ENCODE results near the gene PDE4D. TPM values are rescaled to one million over a fixed set of nuclear protein-coding genes. Genes with fewer than 3 reads are reported as not detected.

Gene PDE4D
- total RNA-seq, 4 donors from 2014 or later: 35.0 to 121 (median 63.4) TPM

GRCh38 chr5:59837071-59837470, 56.5 kb downstream of the PDE4D start:
- Histone ChIP-seq H3K27me3 (no peaks in the 10 kb centered on the region), H3K27ac (no peak overlapping the region), H3K36me3 (no peaks in the 10 kb centered on the region), H3K4me3 (no peak overlapping the region), H3K9me3 (no peaks in the 10 kb centered on the region), H3K4me1 (no peaks in the 10 kb centered on the region)
- no peak for ATAC-seq
- TF ChIP-seq EP300 (IDR thresholded peaks at IDR 0.05) (no peak), POLR2A (IDR thresholded peaks at IDR 0.05) (no peak), CTCF (IDR thresholded peaks at IDR 0.05) (no peak), POLR2AphosphoS5 (IDR thresholded peaks at IDR 0.05) (no peak)
- WGBS, 2 donors (ENCODE audit: low coverage in 1 of 2): 71 to 90% methylated on average over 1 of the region's 1 CpG

- no peak for TF ChIP-seq EP300 (IDR thresholded peaks at IDR 0.05)
- TF ChIP-seq POLR2AphosphoS5 (IDR thresholded peaks at IDR 0.05): no peak
- no peak for TF ChIP-seq POLR2A (IDR thresholded peaks at IDR 0.05)
- no peak for TF ChIP-seq CTCF (IDR thresholded peaks at IDR 0.05)
- Histone ChIP-seq H3K9me3 (no peaks in the 10 kb centered on the region), H3K4me3 (no peak overlapping the region), H3K27me3 (no peaks in the 10 kb centered on the region), H3K36me3 (no peaks in the 10 kb centered on the region), H3K4me1 (no peaks in the 10 kb centered on the region), H3K27ac (no peak overlapping the region)
- no peak for ATAC-seq
- WGBS, 2 donors (ENCODE audit: low coverage in 1 of 2): 69 to 72% methylated on average over 3 of the region's 3 CpGs
Measured at GRCh38 chr5:59835800-59836199, 57.7 kb downstream of the PDE4D start.

- H3K36me3 ChIP-seq: no peaks in the 10 kb centered on the region
- H3K9me3 ChIP-seq: no peaks in the 10 kb centered on the region
- H3K27ac ChIP-seq: no peak overlapping the region
- no peak for TF ChIP-seq POLR2A (IDR thresholded peaks at IDR 0.05)
- TF ChIP-seq EP300 (IDR thresholded peaks at IDR 0.05): no peak
- TF ChIP-seq CTCF (IDR thresholded peaks at IDR 0.05): no peak
- TF ChIP-seq POLR2AphosphoS5 (IDR thresholded peaks at IDR 0.05): no peak
- WGBS, 2 donors (ENCODE audit: low coverage in 1 of 2): 67 to 81% methylated on average over 4 of the region's 4 CpGs
- no peak for ATAC-seq
- H3K4me1 ChIP-seq: no peaks in the 10 kb centered on the region
- no peak overlapping the region for H3K4me3 ChIP-seq
- no peaks in the 10 kb centered on the region for H3K27me3 ChIP-seq
Measured at GRCh38 chr5:59833448-59833847, 60.1 kb downstream of the PDE4D start.

GRCh38 chr5:59832577-59833301, 60.8 kb downstream of the PDE4D start:
- no peaks in the 10 kb centered on the region for H3K9me3 ChIP-seq
- ATAC-seq: no peak
- no peaks in the 10 kb centered on the region for H3K27me3 ChIP-seq
- H3K36me3 ChIP-seq: no peaks in the 10 kb centered on the region
- H3K4me3 ChIP-seq: no peak overlapping the region
- TF ChIP-seq POLR2A (IDR thresholded peaks at IDR 0.05) (no peak), POLR2AphosphoS5 (IDR thresholded peaks at IDR 0.05) (no peak), CTCF (IDR thresholded peaks at IDR 0.05) (no peak), EP300 (IDR thresholded peaks at IDR 0.05) (no peak)
- 65 to 75% methylated on average over 5 to 7 of the region's 7 CpGs for WGBS, 2 donors (ENCODE audit: low coverage in 1 of 2)
- no peak overlapping the region for H3K27ac ChIP-seq
- H3K4me1 ChIP-seq: no peaks in the 10 kb centered on the region

- no peaks in the 10 kb centered on the region for H3K27me3 ChIP-seq
- no peak for ATAC-seq
- 64 to 73% methylated on average over 3 of the region's 4 CpGs for WGBS, 2 donors (ENCODE audit: low coverage in 1 of 2)
- TF ChIP-seq CTCF (IDR thresholded peaks at IDR 0.05): no peak
- TF ChIP-seq POLR2A (IDR thresholded peaks at IDR 0.05): no peak
- no peak for TF ChIP-seq EP300 (IDR thresholded peaks at IDR 0.05)
- TF ChIP-seq POLR2AphosphoS5 (IDR thresholded peaks at IDR 0.05): no peak
- H3K36me3 ChIP-seq: no peaks in the 10 kb centered on the region
- no peak overlapping the region for H3K4me3 ChIP-seq
- H3K9me3 ChIP-seq: no peaks in the 10 kb centered on the region
- H3K4me1 ChIP-seq: no peaks in the 10 kb centered on the region
- H3K27ac ChIP-seq: no peak overlapping the region
Measured at GRCh38 chr5:59831326-59832010, 62.1 kb downstream of the PDE4D start.
